Measurements from ENCODE around the gene ERMP1. TPM values are rescaled to one million over a fixed set of nuclear protein-coding genes. Genes with fewer than 3 reads are reported as not detected.
"Not testable (repeated sequence)": the region's sequence is repeated elsewhere in the genome, so short reads cannot be mapped to it uniquely, and the experiment has no call there.

ERMP1 gene, protein sequence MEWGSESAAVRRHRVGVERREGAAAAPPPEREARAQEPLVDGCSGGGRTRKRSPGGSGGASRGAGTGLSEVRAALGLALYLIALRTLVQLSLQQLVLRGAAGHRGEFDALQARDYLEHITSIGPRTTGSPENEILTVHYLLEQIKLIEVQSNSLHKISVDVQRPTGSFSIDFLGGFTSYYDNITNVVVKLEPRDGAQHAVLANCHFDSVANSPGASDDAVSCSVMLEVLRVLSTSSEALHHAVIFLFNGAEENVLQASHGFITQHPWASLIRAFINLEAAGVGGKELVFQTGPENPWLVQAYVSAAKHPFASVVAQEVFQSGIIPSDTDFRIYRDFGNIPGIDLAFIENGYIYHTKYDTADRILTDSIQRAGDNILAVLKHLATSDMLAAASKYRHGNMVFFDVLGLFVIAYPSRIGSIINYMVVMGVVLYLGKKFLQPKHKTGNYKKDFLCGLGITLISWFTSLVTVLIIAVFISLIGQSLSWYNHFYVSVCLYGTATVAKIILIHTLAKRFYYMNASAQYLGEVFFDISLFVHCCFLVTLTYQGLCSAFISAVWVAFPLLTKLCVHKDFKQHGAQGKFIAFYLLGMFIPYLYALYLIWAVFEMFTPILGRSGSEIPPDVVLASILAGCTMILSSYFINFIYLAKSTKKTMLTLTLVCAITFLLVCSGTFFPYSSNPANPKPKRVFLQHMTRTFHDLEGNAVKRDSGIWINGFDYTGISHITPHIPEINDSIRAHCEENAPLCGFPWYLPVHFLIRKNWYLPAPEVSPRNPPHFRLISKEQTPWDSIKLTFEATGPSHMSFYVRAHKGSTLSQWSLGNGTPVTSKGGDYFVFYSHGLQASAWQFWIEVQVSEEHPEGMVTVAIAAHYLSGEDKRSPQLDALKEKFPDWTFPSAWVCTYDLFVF
- 5.4 to 11.7 TPM (median 7.6 TPM) in 3 replicates for total RNA-seq
- long read RNA-seq, full-length matches to known transcripts = 10 of 20 reads
- long read RNA-seq, partial matches to known transcripts = 3 of 20 reads
- long read RNA-seq, other reads (novel, unspliced or antisense) = 7 of 20 reads

- Mint-ChIP-seq H3K36me3 (ENCODE audit: low read depth) (peaks cover 3% of the 10 kb centered on the region), H3K9me3 (ENCODE audit: low read depth) (no peaks in the 10 kb centered on the region), H3K27me3 (ENCODE audit: low read depth) (peaks cover 14% of the 10 kb centered on the region), H3K27ac (ENCODE audit: unreplicated experiment) (peak within 1 kb of the TSS; percentile 36), H3K4me1 (ENCODE audit: low read depth) (peaks cover 22% of the 10 kb centered on the region), H3K4me3 (ENCODE audit: unreplicated experiment) (peak within 1 kb of the TSS; percentile 88)
- peak; percentile 92 for DNase-seq (ENCODE audit: low spot score)
- TF ChIP-seq, protein P1, sequence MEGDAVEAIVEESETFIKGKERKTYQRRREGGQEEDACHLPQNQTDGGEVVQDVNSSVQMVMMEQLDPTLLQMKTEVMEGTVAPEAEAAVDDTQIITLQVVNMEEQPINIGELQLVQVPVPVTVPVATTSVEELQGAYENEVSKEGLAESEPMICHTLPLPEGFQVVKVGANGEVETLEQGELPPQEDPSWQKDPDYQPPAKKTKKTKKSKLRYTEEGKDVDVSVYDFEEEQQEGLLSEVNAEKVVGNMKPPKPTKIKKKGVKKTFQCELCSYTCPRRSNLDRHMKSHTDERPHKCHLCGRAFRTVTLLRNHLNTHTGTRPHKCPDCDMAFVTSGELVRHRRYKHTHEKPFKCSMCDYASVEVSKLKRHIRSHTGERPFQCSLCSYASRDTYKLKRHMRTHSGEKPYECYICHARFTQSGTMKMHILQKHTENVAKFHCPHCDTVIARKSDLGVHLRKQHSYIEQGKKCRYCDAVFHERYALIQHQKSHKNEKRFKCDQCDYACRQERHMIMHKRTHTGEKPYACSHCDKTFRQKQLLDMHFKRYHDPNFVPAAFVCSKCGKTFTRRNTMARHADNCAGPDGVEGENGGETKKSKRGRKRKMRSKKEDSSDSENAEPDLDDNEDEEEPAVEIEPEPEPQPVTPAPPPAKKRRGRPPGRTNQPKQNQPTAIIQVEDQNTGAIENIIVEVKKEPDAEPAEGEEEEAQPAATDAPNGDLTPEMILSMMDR (IDR thresholded peaks at IDR 0.05) = peak; percentile 99
These were observed at the start of gene ERMP1 for GRCh38 chr9:5832538-5833529. Gene ERMP1, minus strand, starts transcription at chr9:5833117. Its CDS starts 90 bp downstream, at chr9:5833027.

DNA sequence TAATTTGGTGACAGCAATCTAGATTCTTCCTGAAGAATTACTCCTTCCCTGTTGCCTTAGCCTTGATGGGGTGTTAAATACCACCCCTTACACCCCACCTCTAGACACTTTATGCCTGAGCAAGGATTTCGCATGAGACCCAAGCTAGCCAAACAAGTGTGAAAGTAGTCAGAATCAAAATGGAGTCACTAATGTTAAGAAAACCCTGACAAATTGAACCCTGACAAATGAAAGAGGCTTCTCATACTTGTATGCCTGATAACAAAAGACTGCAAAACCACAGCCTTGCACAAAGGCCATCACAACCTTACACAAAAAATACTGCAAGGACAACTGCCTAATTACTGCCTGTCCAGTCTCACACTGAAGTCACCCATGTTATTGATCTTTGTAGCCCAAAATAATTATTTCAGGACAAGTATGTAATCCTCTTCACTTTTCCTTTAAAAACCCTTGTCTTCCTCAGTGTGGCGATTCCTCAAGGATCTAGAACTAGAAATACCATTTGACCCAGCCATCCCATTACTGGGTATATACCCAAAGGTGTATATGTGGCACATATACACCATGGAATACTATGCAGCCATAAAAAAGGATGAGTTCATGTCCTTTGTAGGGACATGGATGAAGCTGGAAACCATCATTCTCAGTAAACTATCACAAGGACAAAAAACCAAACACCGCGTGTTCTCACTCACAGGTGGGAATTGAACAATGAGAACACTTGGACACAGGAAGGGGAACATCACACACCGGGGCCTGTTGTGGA lies 49.5 kb upstream of the ERMP1 start:
- not testable (repeated sequence) for H3K27me3 Mint-ChIP-seq (ENCODE audit: low read depth); H3K27ac Mint-ChIP-seq (ENCODE audit: unreplicated experiment); H3K4me1 Mint-ChIP-seq (ENCODE audit: low read depth); H3K9me3 Mint-ChIP-seq (ENCODE audit: low read depth); H3K4me3 Mint-ChIP-seq (ENCODE audit: unreplicated experiment); DNase-seq (ENCODE audit: low spot score); H3K36me3 Mint-ChIP-seq (ENCODE audit: low read depth)

- Mint-ChIP-seq H3K4me3 (ENCODE audit: unreplicated experiment) (no peak overlapping the region), H3K9me3 (ENCODE audit: low read depth) (peaks cover 4% of the 10 kb centered on the region), H3K4me1 (ENCODE audit: low read depth) (no peaks in the 10 kb centered on the region), H3K27ac (ENCODE audit: unreplicated experiment) (no peak overlapping the region), H3K36me3 (ENCODE audit: low read depth) (no peaks in the 10 kb centered on the region), H3K27me3 (ENCODE audit: low read depth) (no peaks in the 10 kb centered on the region)
- TF ChIP-seq, protein P1 (IDR thresholded peaks at IDR 0.05) = no peak
- DNase-seq (ENCODE audit: low spot score) = no peak
These were observed 46.7 kb upstream of the ERMP1 start for GRCh38 chr9:5879419-5880181.

DNA sequence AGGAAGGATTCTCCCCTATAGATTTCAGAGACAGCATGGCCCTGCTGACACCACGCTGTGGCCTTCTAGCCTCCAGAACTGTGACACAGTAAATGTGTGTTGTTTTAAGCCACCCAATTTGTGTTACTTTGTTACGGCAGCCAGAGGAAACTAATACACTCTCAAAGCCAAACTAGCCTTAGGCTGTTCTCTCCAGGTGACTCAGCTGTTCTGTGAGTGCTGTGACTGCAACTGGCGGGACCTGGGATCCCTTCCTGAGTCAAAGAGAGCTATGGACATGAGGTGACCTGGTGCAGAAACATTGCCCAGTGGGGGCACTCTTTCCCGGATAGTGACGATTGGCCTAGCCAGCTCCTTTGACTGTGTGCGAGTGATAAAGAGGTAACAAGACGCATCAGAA lies 43.8 kb upstream of the ERMP1 start:
- Mint-ChIP-seq H3K4me1 (ENCODE audit: low read depth) (no peaks in the 10 kb centered on the region), H3K27ac (ENCODE audit: unreplicated experiment) (no peak overlapping the region), H3K36me3 (ENCODE audit: low read depth) (no peaks in the 10 kb centered on the region), H3K4me3 (ENCODE audit: unreplicated experiment) (no peak overlapping the region), H3K9me3 (ENCODE audit: low read depth) (peaks cover 4% of the 10 kb centered on the region), H3K27me3 (ENCODE audit: low read depth) (no peaks in the 10 kb centered on the region)
- TF ChIP-seq, protein P1 (IDR thresholded peaks at IDR 0.05) = no peak
- DNase-seq (ENCODE audit: low spot score) = no peak

Measured in chondrocyte (in vitro differentiated cells).